GM18517 (cell line): Measurements from ENCODE around the gene CORO2A.
"Not testable (repeated sequence)": the region's sequence is repeated elsewhere in the genome, so short reads cannot be mapped to it uniquely, and the experiment has no call there.

Source experiments
- ATAC-seq: cut with Tn5 transposase; IDR thresholded peaks from one replicate; pipeline ENCODE4 v1.9.1; 2021; ENCODE audit warnings: mild to moderate bottlenecking, moderate library complexity; ENCODE audit not compliant: unreplicated experiment

CORO2A gene

DNA sequence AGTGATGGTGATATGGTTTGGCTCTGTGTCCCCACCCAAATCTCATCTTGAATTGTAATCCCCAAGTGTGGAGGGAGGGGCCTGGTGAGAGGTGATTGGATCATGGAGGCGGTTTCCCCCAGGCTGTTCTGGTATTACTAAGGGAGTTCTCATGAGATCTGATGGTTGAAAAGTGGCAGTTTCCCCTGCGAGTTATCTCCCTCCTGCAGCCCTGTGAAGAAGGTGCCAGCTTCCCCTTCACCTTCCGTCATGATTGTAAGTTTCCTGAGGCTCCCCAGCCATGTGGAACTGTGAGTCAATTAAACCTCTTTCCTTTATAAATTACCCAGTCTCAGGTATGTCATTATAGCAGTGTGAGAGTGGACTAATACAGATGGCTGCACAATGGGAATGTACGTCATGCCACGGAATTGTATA, 17.9 kb downstream of the CORO2A start:
- not testable (repeated sequence) for ATAC-seq

DNA sequence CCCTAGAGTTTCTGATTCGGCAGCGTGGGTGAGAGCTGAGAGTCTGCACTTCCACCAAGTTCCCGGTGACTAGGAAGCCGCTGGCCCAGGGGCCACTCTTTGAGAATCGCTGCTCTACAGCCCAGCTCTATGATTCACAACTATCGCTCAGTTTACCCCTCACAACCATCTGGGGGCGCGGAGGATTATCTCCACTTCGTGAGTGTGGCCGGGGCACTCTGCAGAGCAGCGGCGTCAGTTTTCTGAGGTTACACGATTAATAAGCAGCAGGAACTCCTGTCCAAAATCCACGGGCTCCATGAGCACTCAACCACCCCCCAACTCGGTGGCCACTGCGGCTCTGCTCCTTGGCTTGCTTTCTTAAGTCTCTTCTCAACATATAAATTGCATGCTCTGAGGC, 19.3 kb downstream of the CORO2A start:
- ATAC-seq: no peak

DNA sequence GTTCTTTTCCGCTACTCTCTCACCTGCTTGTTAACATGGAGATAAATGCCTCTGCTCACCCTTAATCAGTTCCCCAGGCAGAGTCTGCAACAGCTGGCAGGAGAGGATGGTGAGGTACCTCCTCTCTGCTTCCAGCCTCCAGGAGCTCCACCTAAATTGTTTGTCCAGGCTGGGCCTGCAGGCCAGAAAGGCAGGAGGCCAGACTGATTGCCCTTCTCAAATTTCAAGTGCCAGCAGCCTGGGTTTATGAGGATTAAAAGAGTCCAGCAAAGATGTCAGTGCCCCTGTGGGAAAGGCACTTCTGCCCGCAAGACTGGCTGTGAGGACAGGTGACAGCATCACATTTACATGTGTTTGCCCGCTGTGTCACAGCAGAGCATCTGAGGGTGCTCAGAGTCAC, 19.8 kb downstream of the CORO2A start:
- ATAC-seq: no peak

DNA sequence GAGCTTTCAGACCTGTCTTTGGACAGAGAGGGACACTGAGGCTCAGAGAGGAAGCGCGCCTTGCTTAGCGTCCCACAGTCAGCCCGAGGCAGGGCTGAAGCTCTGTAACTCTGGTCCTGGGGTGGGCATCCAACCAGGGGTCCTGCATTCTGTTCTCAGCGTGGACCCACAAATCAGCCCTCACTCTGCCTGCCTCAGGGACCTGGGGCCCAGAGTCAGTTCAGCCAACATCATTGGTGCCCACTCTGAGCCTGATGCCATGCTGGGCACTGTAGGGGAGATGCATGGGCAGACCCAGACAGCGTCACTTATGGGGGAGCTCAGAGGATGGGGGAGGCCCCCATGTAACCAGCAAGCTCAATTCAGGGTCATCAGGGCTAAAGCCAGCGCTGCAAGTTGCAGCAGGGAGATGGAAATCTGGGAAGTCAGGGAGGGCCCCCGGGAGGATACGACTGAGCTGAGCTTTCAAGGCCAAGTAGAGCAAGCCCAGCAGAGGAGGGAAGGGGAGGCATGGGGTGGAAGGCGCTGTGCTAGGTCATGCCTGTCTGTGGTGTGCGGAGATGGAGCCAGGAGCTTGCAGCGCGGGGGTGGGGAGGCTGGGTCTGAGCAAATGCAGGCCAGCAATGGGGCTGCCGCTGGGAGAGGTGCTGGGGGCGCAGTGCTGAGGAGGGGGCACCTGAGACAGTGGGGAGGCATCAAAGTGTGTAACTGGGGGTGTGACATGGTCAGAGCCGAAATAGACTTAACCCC, 21.1 kb downstream of the CORO2A start:
- no peak for ATAC-seq

DNA sequence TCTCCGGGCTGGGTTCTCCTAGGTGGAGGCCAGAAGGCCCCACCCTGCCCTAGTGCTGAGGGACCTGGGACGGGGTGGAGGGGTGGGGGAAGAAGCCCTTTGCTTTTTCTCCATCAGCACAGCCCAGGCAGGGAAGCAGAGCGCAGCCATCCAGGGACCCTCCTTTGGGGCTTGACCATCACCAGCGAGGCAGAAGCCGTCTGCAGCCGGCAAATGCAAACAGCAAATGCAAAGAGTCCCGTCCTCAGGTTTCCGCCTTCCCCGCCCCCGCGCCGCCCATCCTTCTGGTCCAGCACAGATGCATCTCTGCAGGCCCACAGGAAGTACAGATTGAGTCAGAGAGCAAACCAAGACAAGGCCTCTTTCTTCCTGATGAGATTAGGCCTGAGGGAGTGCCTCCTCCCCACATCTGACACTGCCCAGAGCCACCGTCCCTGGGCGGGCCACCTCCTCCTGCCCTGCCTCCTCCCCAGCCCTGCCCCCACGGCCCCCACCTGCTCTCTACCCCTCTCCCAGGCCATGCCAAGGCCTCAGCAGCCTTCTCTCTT, 23.4 kb downstream of the CORO2A start:
- ATAC-seq: peak; percentile 99

DNA sequence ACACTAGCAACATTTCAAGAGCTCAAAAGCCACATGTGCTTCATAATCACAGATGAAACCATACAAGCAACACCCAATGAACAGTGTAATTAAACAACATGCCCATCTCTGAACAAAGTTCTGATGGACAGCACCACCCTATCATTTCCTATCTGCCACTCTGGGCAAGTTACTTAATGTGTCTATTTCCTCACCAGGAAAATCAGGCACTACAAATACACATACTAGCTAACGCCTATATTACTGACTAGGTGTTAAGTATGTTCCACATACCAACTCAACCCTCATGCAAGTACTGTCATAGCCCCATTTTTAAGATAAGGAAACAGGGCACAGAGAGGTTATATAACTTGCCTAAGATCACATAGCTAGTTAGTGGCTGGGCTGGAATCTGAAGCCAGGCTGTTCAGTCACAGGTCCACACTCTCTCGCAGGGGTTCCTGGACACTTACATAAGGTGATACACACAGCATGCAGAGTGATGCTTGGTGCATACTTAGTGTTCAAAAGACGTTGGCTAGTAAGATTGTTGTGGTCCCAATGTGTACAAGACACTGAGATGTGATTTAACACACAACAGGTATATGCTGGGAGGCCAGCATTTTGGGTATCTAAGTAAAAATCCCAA, 24.2 kb downstream of the CORO2A start:
- ATAC-seq: no peak

DNA sequence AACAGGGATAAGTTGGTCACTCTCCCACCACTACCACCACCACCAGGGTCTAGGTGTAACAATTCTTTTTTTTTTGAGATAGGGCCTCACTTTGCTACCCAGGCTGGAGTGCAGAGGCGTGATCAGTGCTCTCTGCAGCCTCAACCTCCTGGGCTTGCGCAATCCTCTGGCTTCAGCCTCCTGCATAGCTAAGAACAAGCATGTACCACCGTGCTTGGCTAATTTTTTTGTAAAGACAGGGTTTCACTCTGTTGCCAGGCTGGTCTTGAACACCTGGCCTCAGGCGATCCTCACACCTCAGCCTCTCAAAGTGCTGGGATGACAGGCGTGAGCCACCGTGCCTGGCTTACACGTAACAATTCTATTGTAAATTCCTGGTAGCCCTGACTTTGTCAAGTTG, 27.5 kb downstream of the CORO2A start:
- ATAC-seq: no peak

DNA sequence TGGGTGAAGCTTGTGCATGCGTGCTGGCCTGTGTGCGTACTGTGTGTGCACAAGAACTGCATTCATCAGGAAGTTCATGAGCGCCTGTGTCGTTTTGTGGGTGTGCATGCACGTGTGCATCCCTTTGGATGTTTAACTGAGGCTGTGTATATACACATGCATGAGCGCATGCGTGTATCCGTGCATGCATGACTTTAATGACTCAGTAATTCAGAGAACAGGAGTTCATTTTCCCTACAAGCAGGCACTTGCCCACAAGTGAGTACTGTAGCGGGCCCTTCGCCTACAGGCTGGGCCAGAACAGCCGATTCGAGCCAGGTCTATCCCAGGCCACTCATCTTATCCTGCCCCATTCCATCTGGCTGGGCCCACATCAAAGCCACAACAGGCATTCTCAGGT, 29.8 kb downstream of the CORO2A start:
- ATAC-seq: no peak

DNA sequence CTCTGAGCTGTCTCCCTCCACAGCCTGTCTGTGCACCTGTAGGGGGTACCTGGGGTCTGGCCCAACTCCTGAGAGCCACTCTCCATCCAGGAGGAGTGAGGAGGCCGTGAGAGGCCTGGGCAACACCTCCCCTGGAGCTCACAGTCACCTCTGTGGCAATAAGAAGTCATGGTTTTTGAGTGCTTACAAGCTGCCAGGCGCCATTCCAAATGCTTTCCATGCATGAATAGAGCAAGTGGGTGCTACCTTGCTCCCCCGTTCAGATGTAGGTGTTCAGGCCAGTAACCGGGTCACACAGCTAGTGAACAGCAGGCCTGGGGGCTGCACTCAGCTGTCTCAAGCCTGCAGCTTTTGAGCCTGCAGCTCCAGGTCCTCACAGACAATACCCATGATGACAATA, 30.6 kb downstream of the CORO2A start:
- ATAC-seq: no peak

DNA sequence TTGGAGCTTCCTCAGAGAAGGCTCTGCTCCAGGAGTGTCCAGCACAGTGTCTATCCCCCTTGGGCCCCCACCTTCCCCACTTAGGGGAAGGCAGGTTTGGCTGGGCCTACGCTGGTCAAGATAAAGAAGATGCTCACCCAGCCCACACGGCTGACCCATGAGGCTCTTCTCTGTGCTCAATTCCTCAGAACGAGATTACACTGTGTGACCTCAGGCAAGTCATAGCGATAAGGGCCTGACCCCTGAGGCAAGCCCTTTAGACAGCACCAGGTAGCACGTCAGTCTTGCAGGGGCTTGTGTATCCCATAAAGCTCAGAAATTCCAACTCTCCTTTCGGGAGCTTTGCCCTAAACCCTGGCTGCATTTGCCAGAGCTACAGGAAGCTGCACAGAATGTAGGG, 32.6 kb downstream of the CORO2A start:
- ATAC-seq: no peak

DNA sequence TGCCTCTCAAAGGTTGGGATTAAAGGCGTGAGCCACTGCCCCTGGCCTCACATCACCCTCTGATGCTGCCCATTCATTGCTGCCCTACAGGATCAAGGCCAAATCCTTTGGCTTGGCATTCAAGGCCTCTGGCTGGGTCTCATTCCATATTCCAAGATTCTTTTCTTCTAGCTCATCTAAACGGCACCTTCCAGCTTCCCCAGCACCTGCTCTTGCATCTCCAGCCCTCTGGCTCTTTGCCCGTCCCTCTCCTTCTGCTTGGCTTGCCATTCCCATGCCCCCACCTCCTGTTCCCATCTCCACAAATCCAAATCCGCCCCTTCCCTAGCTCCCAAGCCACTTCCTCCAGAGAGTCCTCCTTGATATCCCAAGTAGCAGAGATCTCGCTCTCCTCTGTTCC, 33.1 kb downstream of the CORO2A start:
- ATAC-seq: no peak

DNA sequence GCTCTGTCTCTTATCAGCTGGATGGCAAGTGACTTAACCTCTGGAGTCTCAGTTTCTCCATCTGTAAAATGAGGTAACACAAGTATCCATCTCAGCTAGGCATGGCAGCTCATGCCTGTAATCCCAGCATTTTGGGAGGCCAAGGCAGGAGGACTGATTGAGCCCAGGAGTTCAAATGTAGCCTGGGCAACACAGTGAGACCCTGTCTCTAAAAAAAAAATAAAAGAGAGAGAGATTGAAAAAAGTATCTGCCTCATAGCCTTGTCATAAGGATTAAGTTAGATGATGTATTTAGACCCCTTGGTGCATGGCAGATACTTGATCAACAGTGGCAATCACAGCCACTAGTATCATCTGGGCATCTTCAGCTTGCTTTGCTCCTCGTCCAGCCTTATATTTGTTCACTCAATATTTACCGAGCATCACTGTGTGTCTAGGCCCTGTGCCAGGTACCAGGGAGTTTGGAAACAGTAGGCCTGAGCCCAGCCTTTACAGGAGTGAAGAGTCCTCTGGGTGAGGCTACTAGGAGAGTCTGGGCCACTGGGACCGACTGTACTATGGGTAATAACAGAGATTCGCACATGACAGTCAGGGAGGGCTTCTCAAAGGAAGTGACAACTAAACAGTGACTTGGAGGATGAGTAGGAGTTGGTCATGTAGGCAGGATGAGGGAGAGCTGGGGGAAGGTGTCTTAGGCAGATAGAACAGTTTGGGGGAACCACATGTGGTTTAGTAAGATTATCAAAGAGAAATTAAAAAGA, 34.2 kb downstream of the CORO2A start:
- ATAC-seq: no peak

DNA sequence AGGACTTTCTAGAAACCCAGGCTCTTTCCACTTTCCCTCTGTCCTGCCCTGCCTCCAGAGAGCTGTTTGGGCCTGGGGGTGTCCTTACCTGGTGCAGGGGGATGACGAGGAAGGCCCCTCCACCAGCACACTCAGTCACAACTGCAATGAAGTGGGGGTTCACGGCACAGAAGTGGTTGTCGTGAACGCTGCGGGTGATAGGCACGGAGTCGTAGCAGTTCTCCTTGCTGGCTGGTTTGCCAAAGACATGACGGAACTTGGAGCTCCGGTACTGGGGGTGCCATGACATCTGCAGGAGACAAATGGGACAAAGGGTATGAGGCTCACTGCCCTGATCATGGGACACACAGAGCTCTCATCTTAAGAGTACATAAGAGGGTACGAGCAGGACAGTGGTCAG, 35.1 kb downstream of the CORO2A start:
- no peak for ATAC-seq

DNA sequence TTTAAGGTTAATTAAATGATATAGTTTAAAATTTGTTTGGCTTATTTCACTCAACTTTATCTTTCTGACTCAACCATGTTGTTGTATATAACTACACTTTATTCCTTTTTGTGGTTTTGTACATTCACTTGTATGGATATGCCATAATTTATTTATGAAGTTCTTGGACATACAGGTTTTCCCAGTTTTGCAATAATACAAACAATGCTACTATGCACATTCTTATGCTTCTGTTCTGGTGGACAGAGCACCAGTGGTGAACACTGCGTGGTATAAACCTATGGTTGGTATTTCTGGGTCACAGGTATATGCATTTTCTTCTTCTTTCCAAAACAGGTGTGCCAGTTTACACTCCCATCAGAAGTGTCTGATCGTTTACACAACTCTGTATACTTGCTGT, 37.8 kb downstream of the CORO2A start:
- no peak for ATAC-seq

DNA sequence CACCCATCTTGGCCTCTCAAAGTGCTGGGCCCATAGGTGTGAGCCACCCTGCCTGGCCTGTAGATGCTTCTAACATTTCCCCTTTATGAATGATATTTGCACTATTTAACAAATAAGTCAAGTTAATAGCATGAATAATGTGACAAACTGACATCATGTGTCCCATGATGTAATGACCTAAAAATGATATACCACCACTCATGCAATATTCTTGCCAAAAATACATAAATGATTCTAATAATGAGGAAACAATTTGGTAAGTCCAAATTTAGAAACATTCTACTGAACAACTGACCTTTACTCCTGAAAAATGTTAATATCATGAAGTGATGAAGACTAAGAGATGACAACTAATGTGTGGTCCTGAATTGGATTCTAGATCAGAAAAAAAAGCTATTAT, 39.9 kb downstream of the CORO2A start:
- ATAC-seq: no peak

DNA sequence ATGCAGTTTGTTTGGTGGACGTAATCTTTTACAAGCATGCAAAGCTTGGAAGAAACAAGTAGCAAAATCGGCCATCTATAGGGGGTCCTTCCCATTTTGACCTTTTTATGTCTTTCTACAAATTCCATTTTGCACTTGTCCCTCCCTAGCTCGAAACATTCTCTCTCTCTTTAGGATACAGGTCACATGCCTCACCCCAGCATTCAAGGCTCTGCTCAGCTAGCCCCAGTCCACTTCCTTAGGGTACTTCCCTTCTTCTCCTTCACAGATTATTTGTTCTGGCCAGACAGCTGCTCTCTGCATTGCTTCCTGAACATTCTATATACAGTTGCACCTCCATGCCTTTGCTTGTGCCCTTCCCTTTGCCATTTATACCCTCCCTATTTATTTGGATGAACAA, 41.7 kb downstream of the CORO2A start:
- ATAC-seq: no peak

DNA sequence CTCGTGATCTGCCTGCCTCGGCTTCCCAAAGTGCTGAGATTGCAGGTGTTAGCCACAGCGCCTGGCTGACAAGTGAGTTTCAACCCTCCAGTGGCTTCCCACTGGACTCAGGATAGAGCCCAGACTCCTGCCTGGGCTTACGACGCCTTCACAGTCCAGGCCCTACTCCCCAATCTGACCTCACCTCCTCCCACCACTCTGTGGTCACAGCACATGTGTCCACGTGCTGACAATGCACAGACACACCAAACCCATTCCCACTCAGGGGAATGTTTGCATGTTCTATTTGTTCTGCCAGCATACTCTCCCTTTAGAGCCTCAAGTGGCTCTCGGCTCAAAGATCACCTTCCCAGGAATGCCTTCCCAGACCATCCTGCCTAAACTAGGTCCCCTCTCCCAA, 42.3 kb downstream of the CORO2A start:
- no peak for ATAC-seq

DNA sequence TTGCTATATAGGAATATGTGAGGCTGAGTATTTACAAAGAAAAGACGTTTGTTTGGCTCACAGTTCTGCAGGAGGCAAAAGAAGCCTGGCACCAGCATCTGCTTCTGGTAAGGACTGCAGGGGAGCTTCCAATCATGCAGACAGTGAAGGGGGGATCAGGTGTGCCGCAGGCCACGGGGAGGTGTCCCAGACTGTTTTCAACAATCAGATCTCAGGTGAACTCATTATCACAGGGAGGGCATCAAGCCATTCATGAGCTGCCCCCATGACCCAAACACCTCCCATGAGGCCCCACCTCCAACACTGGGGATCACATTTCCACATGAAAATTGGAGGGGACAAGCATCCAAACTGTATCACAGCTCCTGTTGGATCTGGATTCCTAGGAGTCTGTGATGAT, 43.0 kb downstream of the CORO2A start:
- no peak for ATAC-seq

DNA sequence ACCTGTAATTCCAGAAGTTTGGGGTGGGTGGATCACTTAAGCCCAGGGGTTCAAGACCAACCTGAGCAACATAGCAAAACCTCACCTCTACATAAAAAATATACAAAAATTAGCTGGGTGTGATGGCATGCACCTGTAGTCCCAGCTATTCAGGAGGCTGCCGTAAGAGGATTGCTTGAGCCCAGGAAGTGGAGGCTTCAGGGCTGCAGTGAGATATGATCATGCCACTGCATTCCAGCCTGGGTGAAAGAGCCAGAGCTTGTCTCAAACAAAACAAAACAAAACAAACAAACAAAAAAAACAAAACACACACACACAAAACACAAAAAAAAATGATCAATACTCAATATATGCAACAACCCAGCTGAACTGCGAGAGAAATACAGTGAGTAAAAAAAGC, 44.0 kb downstream of the CORO2A start:
- no peak for ATAC-seq

DNA sequence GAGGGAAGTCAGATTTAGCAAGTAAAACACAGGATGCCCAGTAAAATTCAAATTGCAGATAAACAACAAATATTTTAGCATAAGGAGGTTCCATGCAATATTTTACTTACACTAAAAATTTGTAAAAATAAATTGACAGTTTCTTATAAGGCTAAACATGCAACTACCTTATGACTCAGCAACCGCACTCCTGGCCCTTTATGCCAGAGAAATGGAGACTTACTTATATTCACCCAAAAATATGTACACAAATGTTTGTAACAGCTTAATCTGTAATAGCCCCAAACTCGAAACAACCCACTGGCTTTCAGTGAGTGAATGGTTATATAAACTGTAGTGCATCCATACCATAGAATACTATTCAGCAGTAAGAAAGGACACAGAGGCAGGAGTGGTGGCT, 44.9 kb downstream of the CORO2A start:
- no peak for ATAC-seq

DNA sequence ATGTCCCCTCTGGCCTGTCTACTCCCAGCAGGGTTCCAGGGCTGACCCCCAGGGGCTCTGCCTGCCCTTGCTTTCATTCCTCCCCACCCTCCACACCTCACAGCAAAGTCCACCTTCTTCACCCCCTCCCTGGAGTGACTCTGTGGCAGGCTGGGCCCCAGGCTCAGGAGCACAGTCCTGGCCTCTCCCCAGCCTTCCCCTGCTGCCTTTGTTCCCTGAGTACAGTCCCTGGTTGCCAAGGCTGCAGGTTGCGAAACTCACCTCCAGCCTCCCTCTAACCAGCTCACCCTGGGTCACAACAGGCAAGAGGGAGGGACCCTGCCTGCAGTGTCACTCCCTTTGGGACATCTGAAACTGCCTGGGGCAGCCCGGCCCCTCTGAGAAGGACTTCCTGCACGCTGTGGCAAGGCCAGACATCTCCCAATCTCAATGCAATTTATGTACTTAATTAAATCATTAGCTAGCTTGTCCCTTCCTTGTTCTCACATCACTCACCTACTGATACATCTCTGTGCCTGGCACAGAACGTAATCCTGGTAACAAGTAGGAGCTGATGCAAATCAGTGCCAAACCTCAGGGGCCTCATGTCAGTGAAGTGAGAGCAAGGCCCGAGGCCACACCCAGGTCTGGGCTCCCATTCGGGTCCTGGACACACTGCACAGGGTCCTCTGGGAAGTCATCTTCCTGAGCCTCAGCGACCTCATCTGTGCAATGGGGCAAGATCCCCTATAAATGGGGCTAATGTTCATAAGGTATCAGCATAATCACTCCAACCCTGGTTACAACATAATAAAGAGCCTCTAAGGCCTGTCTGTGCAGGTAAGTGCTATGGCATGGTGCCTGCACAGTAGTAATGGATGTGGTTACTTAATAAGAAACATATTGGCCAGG, 46.1 kb downstream of the CORO2A start:
- no peak for ATAC-seq
